Vagina (tissue), 2 donors: ENCODE data around the gene ASCL4. TPM values are rescaled to one million over a fixed set of nuclear protein-coding genes. Genes with fewer than 3 reads are reported as not detected.

Experiments
- DNase-seq, 2 donors: peaks; one replicate each; pipeline ENCODE4 v3.0.0-alpha.2; 2017; ENCODE audit errors: extremely low spot score in 2 of 2
- H3K27ac ChIP-seq: fragments of 200-600 bp; sonication (generic); one replicate; pipeline ENCODE4 v1.5.1; 2019
- H3K27me3 ChIP-seq: fragments of 200-600 bp; sonication (generic); one replicate; pipeline ENCODE4 v1.5.1; 2019
- H3K36me3 ChIP-seq, 2 donors: fragments of 200-600 bp; sonication (generic); one replicate each; pipeline ENCODE4 v1.5.1; 2017 to 2019
- H3K4me1 ChIP-seq: fragments of 200-600 bp; sonication (generic); one replicate; pipeline ENCODE4 v1.5.1; 2019
- H3K4me3 ChIP-seq, 2 donors: fragments of 200-600 bp; sonication (generic); 1 replicate in 1 of 2; 2 replicates in 1 of 2; pipeline ENCODE4 v1.5.1; 2016 to 2019
- H3K9me3 ChIP-seq: fragments of 200-600 bp; sonication (generic); one replicate; pipeline ENCODE4 v1.5.1; 2019
- CTCF ChIP-seq, 3 experiments: fragments of 450-650 bp in 2 of 3; fragments of 200-600 bp in 1 of 3; sonication (generic) in 1 of 3; IDR thresholded peaks; one replicate each; pipeline ENCODE4 v1.5.1; 2017 to 2019; ENCODE audit warnings: antibody characterized with exemption in 3 of 3, mild to moderate bottlenecking in 2 of 3, moderate library complexity in 2 of 3
- POLR2A ChIP-seq, 2 donors: fragments of 450-650 bp; IDR thresholded peaks; one replicate each; pipeline ENCODE4 v1.6.1; 2017; ENCODE audit warnings: antibody characterized with exemption in 2 of 2, mild to moderate bottlenecking in 2 of 2, moderate library complexity in 2 of 2
- POLR2AphosphoS5 ChIP-seq, 2 donors: sonication (generic); formaldehyde crosslinking; IDR thresholded peaks; one replicate each; pipeline ENCODE4 v1.9.0; 2017; ENCODE audit warnings: antibody characterized with exemption in 2 of 2, mild to moderate bottlenecking in 2 of 2, low read depth in 1 of 2; ENCODE audit not compliant: insufficient read depth in 1 of 2
- intact Hi-C: fragments of 100-400 bp; cut with DNase I; formaldehyde crosslinking; loops from one replicate; pipeline ENCODE4 v1.15.1; 2023
- total RNA-seq: library from RNA; depleted of rRNA; stranded (reverse); fragments of >200 nt; gene quantifications from one replicate; pipeline ENCODE4 v1.2.3, GENCODE V29; 2016

Gene ASCL4
- total RNA-seq, 1 donor from 2014 or later: not detected

DNA sequence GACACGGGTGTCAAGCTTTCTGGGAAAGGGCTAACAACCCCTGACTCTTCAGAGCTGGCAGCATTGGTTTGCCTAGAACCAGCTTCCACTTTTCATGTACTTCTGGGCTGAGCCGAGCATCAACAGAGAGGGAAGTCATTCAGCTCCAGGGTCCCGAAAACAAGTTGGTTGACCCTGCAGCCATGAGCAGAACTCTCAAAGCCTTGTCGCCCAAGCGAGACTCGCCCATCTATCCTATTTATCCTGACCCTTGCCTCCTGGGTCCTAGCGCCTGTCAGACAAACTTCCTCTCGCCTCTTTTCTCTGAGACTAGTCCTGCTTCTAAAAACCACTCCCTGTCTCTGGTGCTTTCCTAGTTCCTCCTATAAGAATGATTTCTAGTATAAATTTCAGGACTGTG lies 47.9 kb downstream of the ASCL4 start:
- no peaks in the 10 kb centered on the region for H3K4me1 ChIP-seq
- no peak for TF ChIP-seq CTCF (IDR thresholded peaks at IDR 0.05)
- TF ChIP-seq POLR2A (IDR thresholded peaks at IDR 0.05): no peak
- TF ChIP-seq POLR2AphosphoS5 (IDR thresholded peaks at IDR 0.05; ENCODE audit: insufficient read depth in 1 of 2, low read depth in 1 of 2): no peak
- no peaks in the 10 kb centered on the region for H3K36me3 ChIP-seq
- H3K27ac ChIP-seq: no peak overlapping the region
- H3K9me3 ChIP-seq: peaks cover 6% of the 10 kb centered on the region
- intact Hi-C loops: no loop called here
- no peak overlapping the region for H3K4me3 ChIP-seq
- no peaks in the 10 kb centered on the region for H3K27me3 ChIP-seq
- DNase-seq: no peak

Other genes with a start within 250 kb of the ASCL4 start
- 84.0 TPM for gene PWP1, start 88.9 kb upstream of the ASCL4 start, total RNA-seq
- gene PRDM4, start 13.6 kb upstream of the ASCL4 start, total RNA-seq: 32.2 TPM